Measurements from ENCODE around the gene AMPD3.

- TF ChIP-seq CTCF (IDR thresholded peaks at IDR 0.05) (no peak), SIN3A (IDR thresholded peaks at IDR 0.05; ENCODE audit: borderline replicate concordance, insufficient read depth, low read depth, low read length) (no peak), TCF7L2 (IDR thresholded peaks at IDR 0.05; ENCODE audit: low read depth, low read length) (no peak), POLR2AphosphoS5 (IDR thresholded peaks at IDR 0.05; ENCODE audit: low read depth, low read length) (no peak), REST (IDR thresholded peaks at IDR 0.05; ENCODE audit: insufficient read depth in 1 of 2, low read depth in 2 of 2, low read length in 1 of 2) (no peak)
Observed at GRCh38 chr11:10439351-10439750, 15.7 kb upstream of the AMPD3 start.

All from Panc1 (cell line).